GM18907 (cell line): ENCODE data around the gene RGS4.
"Not testable (repeated sequence)": the region's sequence is repeated elsewhere in the genome, so short reads cannot be mapped to it uniquely, and the experiment has no call there.

Experiments used
- ATAC-seq: cut with Tn5 transposase; IDR thresholded peaks from one replicate; pipeline ENCODE4 v1.9.1; 2021; ENCODE audit warnings: mild to moderate bottlenecking, moderate library complexity; ENCODE audit not compliant: unreplicated experiment

The RGS4 gene

DNA sequence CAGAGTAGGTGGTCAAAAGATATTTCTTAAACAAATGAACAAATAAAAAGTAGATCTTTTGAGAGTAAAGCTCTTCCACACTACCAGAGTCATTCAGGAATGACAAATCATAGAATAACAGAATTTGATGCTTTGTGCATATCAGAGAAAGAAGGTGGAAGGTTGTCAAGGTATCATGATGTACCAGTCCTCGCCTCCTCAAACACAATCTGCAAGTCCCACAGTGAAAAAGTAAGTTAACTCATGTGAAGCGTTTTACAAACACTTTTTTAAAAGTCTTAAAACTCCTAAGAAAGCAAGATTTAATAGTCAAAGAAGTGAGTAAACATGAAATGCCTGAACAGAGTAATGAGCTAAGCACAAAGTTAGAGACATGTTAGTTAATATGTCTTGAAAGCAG, 2.5 kb upstream of the RGS4 start:
- ATAC-seq: no peak

DNA sequence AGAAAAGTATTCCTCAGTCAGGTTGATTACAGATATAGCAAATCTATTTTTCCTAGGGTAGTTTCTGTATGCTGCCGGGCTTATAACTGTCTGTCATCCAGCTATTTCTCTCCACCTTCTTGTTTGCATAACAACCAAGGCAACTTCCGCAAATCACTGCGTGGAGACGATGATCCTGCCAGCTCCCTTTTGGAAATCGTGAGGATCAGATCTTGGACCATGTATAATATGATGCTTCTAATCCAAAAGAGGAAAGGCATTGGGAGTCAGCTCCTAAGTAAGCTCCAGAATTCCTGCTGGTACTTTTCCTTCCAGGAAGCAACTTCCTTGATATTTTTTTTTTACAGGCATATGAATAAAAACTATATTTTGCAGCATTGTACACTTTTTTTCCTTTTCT, 445 bp upstream of the RGS4 start:
- ATAC-seq: no peak

DNA sequence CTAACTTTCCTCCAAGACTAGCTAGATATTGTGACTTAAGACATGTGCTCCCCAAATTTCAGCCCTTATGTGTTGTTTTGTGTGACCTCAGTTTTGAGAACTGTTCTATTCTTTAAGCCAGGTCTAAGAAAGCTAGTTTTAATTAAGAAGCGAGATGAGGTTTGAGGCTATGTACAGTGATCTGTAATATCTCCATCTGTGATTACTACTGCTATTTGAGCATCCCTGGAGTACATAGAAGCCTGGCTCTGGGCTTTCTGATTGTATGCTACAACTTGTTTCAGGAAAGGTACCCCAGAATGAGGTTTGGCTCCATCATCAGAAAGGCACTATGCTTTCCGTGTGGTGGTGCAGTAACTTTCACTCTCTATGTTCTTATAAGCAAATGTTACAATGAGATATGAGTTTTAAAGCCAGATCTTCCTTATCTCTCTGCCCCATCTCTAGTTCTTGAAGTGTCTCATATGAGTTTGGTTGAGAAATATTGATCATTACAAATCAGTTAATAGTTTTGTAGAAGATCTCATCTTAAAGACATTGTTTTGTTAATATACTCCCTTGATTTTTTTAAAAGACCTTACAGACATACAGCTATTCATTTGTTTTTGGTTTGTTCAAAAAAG, 605 bp downstream of the RGS4 start:
- no peak for ATAC-seq

DNA sequence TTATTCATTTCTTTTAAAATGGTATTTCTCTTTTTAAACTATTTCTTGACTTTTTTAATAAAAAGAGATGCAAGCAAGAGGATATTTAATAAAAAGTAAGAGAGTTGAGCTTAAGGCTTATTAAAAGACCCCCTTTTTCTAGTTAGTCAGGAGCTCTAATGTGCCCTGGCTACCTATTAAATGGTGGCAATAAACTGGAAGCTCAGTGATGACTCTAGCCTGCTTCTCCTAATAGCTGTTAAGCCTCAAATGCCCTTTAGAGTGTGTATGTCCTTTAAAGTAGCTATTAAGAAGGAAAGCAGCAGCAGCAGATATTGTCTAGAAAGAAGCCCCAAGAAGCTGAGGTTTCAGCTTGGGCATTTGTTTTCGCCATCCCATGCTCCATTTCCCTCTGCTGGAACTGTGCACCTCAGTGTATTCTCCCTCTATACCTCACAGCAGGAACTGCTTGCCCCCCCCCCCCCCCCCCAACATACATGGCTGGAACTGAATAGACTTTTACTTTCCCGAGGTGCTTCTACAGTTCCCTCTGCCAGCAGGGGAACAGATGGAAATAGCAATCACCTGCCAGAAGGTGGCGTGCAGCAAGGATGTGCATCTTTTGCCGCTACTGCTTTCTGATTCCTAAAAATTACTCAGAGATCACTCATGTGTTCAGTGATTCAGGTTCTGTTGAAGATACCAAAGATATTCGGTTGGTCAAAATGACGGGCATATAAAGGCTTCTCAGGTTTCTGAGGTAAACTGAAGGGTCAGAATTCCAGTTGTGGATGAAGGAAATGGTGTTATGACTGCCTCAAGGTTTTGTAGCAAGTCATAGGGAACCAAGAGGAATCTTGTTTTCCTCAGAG, 2.5 kb downstream of the RGS4 start:
- ATAC-seq: peak; percentile 64

DNA sequence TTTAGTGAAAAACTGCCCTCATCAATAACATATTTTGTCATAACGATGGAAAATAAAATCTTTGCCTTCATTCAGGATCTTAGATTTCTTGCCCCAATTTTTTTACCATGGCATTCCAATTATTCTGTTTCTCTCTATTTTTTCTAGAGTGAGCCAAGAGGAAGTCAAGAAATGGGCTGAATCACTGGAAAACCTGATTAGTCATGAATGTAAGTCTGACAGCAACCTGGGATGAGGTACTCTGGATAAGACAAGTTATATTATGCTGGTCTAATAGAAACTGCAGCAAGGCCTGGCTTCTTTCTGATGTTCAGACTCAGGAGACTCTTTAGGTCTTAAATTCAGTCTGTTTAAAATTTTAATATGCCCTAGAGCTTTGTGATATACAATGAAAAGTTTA, 3.5 kb downstream of the RGS4 start:
- ATAC-seq: no peak

DNA sequence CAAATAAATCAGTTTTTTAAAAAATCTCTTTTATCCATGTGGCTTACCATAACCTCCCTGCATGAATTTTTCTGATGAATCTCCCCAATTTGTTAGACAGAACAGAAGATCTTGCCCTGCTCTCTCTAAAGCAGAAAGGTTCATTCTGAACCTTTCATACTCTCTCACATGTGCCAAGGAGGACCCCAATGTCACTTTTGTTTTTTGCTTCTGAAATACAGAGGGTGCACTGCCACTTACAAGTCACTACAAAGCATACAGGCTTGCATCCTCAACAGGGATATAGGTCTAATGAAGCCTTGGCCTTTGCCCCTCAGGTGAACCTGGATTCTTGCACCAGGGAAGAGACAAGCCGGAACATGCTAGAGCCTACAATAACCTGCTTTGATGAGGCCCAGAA, 4.8 kb downstream of the RGS4 start:
- no peak for ATAC-seq

DNA sequence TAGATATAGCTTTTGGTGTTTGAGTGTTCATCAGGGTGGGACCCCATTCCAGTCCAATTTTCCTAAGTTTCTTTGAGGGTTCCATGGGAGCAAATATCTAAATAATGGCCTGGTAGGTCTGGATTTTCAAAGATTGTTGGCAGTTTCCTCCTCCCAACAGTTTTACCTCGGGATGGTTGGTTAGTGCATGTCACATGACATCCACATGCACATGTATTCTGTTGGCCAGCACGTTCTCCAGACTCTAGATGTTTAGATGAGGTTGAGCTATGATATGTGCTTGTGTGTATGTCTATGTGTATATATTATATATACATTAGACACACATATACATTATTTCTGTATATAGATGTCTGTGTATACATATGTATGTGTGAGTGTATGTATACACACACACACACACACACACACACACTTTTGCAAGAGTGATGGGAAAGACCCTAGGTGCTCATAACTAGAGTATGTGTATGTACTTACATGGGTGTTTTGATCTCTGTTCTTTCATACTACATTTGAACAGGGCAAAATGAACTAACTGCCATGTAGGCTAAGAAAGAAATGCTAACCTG, 5.6 kb downstream of the RGS4 start:
- ATAC-seq: no peak

DNA sequence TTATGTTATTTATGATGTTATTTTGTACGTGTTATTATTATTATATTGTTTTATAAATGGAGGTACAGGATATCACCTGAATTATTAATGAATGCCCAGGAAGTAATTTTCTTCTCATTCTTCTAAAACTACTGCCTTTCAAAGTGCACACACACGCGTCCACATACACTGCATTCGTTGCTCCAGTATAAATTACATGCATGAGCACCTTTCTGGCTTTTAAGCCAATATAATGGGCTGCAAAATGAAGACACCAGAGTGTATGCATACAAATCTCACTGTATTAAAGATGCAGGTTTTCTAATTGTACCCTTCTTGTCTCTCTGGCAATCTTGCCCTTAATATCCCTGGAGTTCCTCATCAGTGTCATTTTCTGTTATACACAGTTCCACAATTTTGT, 6.9 kb downstream of the RGS4 start:
- ATAC-seq: no peak

DNA sequence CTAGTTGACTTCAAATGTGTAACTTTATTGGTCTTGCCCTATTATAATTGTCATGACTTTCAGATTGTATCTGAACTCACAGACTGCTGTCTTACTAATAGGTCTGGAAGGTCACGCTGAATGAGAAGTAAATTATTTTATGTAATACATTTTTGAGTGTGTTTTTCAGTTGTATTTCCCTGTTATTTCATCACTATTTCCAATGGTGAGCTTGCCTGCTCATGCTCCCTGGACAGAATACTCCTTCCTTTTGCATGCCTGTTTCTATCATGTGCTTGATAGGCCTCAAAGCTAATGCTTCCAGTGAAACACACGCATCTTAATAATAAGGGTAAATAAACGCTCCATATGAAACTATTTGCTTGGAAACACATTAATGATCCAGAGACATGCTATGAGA, 7.3 kb downstream of the RGS4 start:
- ATAC-seq: no peak

DNA sequence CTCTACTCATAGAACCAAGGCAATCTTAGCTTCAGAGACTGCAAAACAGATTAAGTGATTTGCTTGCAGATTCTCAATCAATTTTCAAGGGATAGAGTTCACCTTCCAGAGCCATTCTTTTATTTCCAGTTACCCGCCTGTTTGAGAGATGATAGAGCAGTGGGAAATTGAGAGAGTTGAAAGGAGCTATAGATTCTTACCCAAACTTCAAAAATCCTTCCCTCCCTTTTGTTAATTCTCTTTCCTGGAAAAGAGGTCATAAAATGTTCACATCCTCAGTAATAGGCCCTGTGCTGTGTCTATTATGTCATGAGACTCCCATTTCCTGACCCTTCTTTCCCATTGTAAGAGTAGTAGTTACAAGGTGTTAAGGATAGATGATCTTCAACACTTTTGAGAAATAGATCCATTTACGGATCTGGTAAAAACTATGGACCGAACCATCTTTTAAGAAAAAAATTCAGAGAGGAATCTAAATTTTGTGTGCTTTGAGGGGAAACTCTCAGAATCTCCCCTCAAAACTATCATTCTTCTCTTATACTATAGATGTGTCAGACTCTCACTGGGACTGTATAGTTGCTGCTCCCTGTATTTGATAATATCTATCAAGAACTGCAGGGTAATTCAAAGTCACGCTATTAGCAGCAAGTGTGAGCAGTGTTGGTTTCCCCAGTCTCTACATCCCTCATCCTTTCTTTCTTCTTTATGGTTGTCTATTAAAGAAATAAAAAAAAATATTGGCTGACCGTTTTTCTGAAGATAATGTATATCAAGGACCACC, 8.0 kb downstream of the RGS4 start:
- ATAC-seq: no peak

DNA sequence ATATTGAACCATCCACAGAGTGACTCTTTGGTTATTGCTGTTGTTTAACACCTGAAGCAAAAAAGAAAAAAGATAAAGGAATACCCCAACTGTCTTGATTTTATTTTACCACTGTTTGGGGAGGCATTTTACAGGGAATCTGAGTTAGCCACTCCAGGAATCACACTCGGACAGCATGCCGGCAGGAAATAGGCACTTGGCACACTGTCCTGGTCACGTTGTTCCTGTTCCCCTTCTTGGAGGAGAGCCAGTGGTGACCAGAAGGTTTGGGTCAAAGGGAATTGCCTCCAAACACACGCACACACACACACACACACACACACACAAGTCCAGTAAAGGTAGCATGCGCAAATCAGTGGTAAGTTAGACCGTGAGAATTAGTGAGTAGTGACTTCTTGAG, 13.8 kb downstream of the RGS4 start:
- ATAC-seq: no peak

DNA sequence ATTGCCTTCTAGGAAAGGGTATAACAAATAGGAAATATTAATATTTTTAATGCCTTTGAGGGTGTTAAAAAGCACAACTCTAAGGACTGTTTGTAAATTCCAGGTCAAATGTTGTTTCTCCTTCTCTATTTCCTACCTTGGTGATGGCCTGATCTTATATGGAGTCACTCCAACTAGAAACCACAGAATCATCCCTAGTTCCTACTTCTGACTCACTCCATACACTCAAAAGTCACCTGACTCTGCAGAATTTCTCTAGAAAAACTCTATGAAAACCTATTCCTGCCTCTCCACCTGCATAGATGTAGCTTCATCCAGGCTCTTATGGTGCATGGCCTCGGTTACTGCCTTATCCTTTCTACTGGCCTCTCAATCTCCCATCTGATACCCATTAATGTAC, 14.5 kb downstream of the RGS4 start:
- ATAC-seq: no peak

DNA sequence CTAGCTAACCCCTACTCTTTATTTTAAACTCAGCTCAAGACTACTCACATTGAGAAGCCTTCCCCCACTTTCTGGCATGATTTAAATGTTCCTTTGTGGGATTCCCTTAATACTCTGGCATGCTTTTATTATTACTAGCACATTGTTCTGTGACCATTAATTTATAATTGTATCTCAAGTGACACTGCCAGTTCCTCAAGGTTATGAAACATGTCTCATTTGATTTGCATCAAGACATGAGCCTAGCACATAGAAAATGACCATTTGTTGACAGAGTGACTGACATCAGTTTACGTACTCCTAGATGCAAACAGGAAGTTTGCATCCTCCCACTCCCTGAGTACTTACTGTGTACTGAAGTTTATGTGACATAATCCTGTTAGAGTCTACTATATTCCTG, 15.2 kb downstream of the RGS4 start:
- ATAC-seq: no peak

DNA sequence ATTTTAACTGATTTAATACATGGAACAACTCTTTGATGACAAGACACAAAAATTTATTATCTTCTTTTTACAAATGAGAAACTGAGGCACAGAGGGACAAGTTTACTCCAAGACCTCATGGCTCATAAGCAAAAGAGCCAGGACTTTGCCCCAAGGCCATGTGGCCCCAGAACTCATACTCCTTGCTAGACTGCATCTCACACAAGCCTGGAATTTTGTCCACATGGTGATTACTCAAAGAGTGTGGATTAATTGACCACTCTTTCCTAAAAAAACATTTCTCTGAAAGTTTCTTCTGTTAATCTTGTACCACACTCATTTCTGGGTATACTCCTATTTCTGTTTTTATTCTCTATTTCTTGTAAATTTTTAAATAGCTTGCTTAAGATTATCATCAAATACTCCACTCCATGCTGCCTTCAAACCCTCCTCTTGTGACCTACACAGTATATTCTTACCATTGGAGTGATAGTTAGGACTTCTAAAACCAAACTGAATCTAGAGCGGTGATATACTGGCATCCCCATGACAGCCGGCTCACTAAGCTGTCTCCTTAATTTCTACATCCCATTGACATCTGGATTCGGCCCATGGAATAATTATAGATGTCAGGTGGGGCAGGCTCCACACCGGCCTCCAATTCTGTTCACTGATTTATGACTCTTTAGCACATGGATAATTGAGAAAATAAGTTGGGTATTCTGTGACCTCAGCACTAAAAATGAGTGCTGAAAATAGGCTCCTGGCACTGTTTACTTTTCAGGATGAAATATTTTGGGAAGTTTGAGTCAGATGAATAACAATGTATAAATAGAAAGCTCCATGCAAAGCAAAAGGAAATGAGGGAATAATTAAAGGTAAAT, 16.1 kb downstream of the RGS4 start:
- no peak for ATAC-seq

DNA sequence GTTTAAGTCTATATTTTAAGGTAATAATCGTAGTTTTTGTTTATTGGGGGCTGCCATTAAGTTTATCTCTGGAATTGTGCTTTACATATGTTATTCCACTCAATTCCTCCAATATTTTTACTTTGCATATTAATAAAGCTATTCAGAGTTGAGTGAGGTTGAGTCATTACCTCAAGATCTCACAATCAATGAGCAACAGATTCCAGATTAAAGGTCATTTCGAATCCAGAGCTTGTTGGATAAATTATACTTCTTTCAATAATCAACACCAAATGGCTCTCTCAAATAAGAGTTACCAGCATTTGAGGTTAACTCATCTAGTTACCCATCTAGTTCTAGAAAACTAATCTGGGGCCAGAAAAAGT, 16.7 kb downstream of the RGS4 start:
- ATAC-seq: no peak

DNA sequence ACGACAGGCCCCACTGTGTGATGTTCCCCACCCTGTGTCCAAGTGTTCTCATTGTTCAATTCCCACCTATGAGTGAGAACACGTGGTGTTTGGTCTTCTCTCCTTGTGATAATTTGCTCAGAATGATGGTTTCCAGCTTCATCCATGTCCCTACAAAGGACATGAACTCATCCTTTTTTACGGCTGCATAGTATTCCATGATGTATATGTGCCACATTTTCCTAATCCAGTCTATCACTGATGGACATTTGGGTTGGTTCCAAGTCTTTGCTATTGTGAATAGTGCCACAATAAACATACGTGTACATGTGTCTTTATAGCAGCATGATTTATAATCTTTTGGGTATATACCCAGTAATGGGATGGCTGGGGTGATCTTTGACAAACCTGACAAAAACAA, 20.0 kb downstream of the RGS4 start:
- not testable (repeated sequence) for ATAC-seq

DNA sequence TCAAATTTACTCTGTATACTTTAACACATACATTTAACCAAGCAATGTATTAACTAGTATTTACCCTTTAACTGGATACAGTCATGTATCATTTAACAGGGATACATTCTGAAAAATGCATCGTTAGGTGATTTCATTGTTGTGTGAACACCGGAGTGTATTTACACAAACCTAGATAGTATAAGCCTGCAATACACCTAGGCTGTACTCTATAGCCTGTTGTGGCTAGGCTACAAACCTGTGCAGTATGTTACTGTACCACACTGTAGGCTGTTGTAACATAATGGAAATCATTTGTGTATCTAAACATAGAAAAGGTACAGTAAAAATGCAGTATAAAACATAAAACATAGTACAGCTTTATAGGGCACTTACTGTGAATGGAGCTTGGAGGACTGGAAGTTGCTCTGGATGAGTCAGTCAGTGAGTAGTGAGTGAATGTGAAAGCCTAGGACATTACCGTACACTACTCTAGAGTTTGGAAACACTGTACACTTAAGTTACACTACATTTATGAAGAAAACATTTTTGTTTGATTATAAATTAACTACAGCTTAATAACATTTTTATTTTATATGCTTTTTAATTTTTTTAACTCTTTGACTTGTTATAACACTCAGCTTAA, 21.3 kb downstream of the RGS4 start:
- no peak for ATAC-seq

DNA sequence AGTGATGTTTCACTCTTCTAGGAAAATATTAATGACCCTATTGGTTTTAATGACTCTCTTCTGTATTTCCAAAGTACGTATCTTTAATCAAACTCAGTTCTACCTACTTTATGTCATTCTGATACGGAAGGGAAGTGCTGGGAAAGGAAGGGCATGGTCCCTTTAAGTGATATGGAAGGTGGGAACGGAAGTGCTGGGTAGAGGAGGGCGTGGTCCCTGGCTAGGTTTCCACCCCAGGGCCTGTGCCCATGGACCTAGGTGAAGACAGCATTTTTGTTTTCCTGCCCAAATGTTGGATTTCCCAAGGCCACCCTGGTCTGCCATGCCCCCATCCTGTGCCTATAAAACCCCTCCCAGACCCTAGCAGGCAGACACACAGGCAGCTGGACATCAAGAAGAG, 24.0 kb downstream of the RGS4 start:
- ATAC-seq: no peak

DNA sequence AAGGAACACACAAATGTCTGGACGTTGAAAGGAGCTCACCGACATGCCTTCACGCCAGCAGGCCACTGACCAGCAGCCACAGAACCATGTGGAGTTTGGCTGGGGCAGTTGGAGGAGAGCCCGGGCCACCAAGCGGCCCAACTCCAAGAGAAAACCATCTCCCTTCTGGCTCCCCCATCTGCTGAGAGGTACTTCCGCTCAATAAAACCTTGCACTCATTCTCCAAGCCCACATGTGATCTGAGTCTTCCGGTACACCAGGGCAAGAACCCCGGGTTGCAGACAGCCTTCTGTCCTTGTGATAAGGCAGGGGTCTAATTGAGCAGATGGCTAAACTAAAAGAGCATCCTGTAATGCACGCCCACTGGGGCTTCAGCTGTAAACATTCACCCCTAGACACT, 24.4 kb downstream of the RGS4 start:
- ATAC-seq: no peak

DNA sequence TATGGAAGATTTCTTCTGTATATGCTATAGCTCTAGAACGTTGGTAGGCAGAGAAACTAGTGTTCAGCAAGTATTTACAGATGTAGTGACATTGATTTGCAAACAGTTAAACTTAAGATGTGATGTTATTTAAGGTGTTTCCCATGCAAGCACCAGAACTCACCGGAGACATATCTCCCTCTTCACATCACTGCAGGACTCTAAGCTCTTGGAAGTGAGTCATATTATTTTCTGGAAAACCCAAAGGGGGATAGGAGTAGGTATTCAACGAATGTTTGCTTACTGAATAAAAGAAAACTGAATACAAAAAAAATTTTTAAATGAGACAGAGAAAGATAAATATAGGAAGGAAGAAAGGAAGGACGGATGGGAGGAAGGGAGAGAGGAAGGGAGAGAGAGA, 25.0 kb downstream of the RGS4 start:
- ATAC-seq: no peak
